HG03066 (cell line): Measurements from ENCODE around the gene ZNF135.

Source experiments
- ATAC-seq: cut with Tn5 transposase; IDR thresholded peaks from one replicate; pipeline ENCODE4 v1.9.1; 2021; ENCODE audit warnings: low read depth; ENCODE audit not compliant: unreplicated experiment

ZNF135 gene

DNA sequence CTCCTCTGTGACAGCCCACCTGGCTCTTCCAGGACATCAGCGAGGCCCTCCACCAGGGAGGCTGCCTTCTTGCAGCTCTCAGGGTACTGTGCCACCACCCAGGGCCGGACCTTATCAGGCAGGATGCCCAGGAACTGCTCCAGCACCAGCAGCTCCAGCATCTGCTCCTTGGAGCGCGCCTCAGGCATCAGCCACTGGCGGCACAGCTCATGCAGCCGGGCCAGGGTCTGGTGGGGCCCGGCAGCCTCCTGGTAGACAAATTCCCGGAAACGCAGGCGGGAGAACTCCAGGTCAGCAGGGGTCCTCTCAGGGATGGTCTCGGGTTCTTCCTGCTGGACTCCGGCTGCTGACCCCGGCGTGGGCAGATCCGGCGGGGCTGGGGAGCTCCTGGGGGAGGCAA, 30.8 kb downstream of the ZNF135 start:
- ATAC-seq = no peak

GRCh38 chr19:58091251-58091995, 32.3 kb downstream of the ZNF135 start:
- ATAC-seq = no peak

DNA sequence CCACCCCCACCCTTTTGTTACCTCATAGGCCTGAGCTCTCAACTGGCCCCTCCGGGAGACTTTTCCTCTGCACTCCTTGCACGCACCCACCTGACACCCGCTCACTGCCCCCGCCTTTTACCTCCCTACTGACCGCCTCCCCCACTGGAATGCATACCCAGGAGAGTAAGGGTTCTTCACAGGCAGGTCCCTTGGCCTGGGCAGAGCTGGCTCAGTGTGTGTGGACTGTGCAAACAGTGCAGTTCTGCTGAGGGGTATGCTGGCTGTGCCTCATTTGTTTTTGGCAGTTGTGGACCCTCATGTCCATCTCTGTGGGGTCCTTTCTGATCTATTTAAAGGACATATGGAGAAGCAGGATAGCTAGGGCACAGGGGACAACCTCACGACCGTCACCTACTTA, 34.0 kb downstream of the ZNF135 start:
- ATAC-seq = no peak

DNA sequence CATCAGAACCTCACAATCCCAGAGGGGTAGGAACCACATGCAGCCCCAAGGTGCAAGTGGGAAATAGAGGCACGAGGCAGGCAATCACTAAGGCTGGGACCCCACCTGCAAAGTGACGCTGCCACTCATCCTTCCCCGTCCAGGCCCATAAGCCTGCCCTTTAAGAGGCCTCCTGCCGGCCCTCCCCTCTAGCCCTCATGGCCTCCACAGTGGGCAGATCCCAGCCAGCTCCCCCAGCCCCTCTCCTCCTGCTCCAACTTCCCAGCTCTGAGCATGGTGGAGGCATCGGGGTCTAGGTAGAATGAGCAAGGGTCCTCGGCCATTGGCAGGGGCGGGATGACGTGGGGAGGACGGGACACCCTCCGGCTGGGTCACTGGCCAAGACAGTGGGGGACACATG, 36.2 kb downstream of the ZNF135 start:
- no peak for ATAC-seq

DNA sequence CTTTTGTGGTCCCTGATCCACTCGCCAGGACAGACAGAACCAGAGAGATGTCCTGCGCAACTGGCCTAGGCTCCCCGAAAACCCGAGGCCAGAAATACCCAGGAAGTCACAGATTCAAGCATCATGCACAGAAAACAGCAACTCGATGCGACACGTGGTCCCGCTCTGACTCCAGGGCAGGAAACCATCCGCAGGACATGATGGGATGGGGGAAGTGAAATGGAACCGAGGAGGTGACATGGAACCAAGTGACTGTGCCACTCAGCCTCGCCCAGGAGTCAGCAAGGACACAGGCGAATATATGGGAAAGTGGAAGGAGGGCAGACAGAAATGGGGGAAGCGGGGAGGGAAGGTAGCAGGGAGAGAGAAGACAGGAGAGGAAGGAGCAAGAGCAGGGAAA, 37.8 kb downstream of the ZNF135 start:
- ATAC-seq = no peak

GRCh38 chr19:58097349-58097748, 38.3 kb downstream of the ZNF135 start:
- no peak for ATAC-seq

- ATAC-seq = no peak
Observed at GRCh38 chr19:58097781-58098681, 38.9 kb downstream of the ZNF135 start, which contains the start of gene ZSCAN18. TSS of gene ZSCAN18 (minus strand) at chr19:58098231. CDS start at chr19:58090267, 7,964 bp downstream.

DNA sequence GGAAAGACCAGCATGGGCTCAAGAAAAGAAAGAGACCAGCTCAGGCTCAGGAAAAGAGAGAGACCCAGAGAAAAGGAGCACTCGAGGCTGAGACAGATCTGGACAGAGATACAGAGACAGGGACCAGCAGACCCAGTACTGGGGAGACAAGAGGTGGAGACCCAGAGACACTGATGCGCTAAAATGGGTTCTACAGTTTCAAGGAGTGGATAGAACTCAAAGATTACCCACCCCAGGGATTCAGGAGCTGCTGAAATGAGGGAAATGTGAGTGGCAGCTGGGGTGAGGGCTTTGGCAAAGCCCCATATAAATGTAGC, 39.6 kb downstream of the ZNF135 start:
- no peak for ATAC-seq

DNA sequence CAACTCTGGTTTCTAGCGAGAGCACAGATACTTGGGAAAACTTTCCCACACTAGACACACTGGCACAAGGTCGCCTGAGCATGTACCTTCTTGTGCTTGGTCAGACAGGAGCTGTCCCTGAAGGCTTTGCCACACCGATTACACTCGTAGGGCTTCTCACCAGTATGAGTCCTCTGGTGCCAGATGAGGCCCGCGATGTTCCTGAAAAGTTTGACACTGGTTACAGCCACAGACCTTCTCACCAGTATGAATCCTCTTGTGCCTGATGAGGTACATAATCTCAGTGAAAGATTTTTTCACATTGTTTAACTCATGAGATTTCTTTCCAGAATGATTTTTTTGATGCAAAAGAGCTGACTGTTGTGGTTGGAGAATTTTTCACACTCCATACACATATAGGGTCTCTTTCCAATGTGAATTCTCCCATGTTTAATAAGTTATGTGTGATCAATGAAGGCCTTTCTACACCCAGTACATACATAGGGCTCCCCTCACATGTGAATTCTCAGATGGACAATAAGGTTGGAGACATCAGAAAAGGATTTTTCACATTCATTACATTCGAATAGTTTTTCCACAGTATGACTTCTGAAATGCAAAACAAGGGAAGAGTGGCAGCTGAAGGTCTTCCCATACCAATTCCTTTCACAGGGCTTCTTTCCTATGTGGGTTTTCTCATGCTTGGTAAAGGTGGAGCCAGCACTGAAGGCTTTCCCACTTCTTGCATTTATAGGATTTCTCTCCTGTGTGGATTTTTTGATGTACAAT, 48.9 kb downstream of the ZNF135 start:
- no peak for ATAC-seq

DNA sequence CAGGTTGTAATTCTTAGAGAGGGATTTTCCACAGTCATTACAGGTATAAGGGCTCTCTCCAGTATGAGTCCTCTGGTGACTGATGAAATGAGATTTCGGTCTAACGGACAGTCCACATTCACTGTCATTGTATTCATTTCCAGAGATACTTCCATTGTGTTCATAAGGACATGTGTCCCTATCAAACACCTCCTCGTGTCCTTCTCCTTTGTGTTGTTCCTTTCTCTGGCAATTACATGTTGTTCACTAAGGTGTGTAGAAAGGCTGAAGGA, 49.4 kb downstream of the ZNF135 start:
- ATAC-seq = no peak

GRCh38 chr19:58117841-58118575, 58.9 kb downstream of the ZNF135 start:
- no peak for ATAC-seq

GRCh38 chr19:58118979-58119733, 60.1 kb downstream of the ZNF135 start:
- no peak for ATAC-seq
